Fibroblast of lung (primary cell): Measurements from ENCODE around the gene KCNQ1OT1. TPM values are rescaled to one million over a fixed set of nuclear protein-coding genes. Genes with fewer than 3 reads are reported as not detected.

Experiments used
- DNase-seq, 2 donors: peaks; one replicate each; pipeline versions ENCODE4 v3.0.0 to v3.0.0-alpha.2; 2010; ENCODE audit warnings: low read depth in 2 of 2
- H2AFZ ChIP-seq: 2 replicates; pipeline ENCODE4 v1.5.1; 2012; ENCODE audit warnings: low read length, control low read depth, inconsistent platforms
- H3K27ac ChIP-seq: 2 replicates; pipeline ENCODE4 v1.5.1; 2011; ENCODE audit warnings: low read length, control low read depth; ENCODE audit not compliant: insufficient read depth
- H3K27me3 ChIP-seq: 2 replicates; pipeline ENCODE4 v1.5.1; 2011; ENCODE audit warnings: mild to moderate bottlenecking, low read length; ENCODE audit not compliant: control insufficient read depth, insufficient read depth
- H3K36me3 ChIP-seq: 2 replicates; pipeline ENCODE4 v1.5.1; 2011; ENCODE audit warnings: low read length; ENCODE audit not compliant: control insufficient read depth, insufficient read depth
- H3K4me1 ChIP-seq: 2 replicates; pipeline ENCODE4 v1.5.1; 2011; ENCODE audit warnings: low read length; ENCODE audit not compliant: control insufficient read depth, insufficient read depth; ENCODE audit errors: extremely low read depth
- H3K4me2 ChIP-seq: 2 replicates; pipeline ENCODE4 v1.5.1; 2011; ENCODE audit warnings: low read length, control low read depth; ENCODE audit not compliant: insufficient read depth; ENCODE audit errors: extremely low read depth
- H3K4me3 ChIP-seq, 4 experiments: fragments of 200-600 bp in 1 of 4; sonication (generic) in 1 of 4; replicated peaks in 1 of 4; 2 replicates each; pipeline ENCODE4 v1.5.1; 2011 to 2016; ENCODE audit warnings: low read length in 4 of 4, low read depth in 3 of 4, mild to moderate bottlenecking in 3 of 4, control low read depth in 2 of 4, inconsistent platforms in 1 of 4, mixed read lengths in 1 of 4; ENCODE audit not compliant: insufficient read depth in 1 of 4; ENCODE audit errors: control extremely low read depth in 1 of 4
- H3K79me2 ChIP-seq: 2 replicates; pipeline ENCODE4 v1.5.1; 2012; ENCODE audit warnings: mild to moderate bottlenecking, low read length, inconsistent platforms; ENCODE audit not compliant: control insufficient read depth, insufficient read depth
- H3K9ac ChIP-seq: 2 replicates; pipeline ENCODE4 v1.5.1; 2011; ENCODE audit warnings: mild to moderate bottlenecking, low read length, control low read depth; ENCODE audit not compliant: insufficient read depth
- H3K9me3 ChIP-seq: 2 replicates; pipeline ENCODE4 v1.5.1; 2012; ENCODE audit warnings: low read depth, low read length; ENCODE audit not compliant: control insufficient read depth, insufficient read depth
- H4K20me1 ChIP-seq: 2 replicates; pipeline ENCODE4 v1.5.1; 2011; ENCODE audit warnings: low read length; ENCODE audit not compliant: control insufficient read depth, insufficient read depth; ENCODE audit errors: extremely low read depth
- CTCF ChIP-seq, 2 donors: IDR thresholded peaks in 1 of 2; conservative IDR thresholded peaks in 1 of 2; 1 replicate in 1 of 2; 2 replicates in 1 of 2; pipeline ENCODE4 v1.5.1; 2011 to 2012; ENCODE audit warnings: low read length in 2 of 2, control low read depth in 1 of 2, inconsistent platforms in 1 of 2, low read depth in 1 of 2, mild to moderate bottlenecking in 1 of 2
- EZH2 ChIP-seq: IDR thresholded peaks from 2 replicates; pipeline ENCODE4 v1.5.1; 2012; ENCODE audit warnings: low read length, control low read depth, mild to moderate bottlenecking; ENCODE audit errors: missing control alignments
- polyA plus RNA-seq, 2 donors: library from polyadenylated mRNA; depleted of rRNA in 1 of 2; stranded (reverse) in 1 of 2; unstranded in 1 of 2; fragments of >200 nt; gene quantifications; 2 replicates each; pipeline ENCODE4 v1.2.1, GENCODE V29; 2011 to 2012; ENCODE audit warnings: missing spikeins in 1 of 2
- total RNA-seq: library from RNA; depleted of rRNA; stranded (reverse); fragments of >200 nt; gene quantifications from 2 replicates; pipeline ENCODE4 v1.2.1, GENCODE V29; 2014

The KCNQ1OT1 gene
- total and polyA plus RNA-seq, 2 donors (not counting 1 experiment from before 2014, with no cell fraction given), result 0.11 to 1.8 TPM

- TF ChIP-seq EZH2, result no peak
- TF ChIP-seq CTCF (conservative IDR thresholded peaks at IDR 0.05 in 1 of 2, IDR thresholded peaks at IDR 0.05 in 1 of 2; ENCODE audit: low read depth in 1 of 2, low read length in 2 of 2), result no peak
- H3K9me3 ChIP-seq, result no peaks in the 10 kb centered on the region
Observed at GRCh38 chr11:2663915-2664314, 35.9 kb downstream of the KCNQ1OT1 start.

GRCh38 chr11:2663506-2663905 lies 36.3 kb downstream of the KCNQ1OT1 start:
- H2AFZ ChIP-seq, result no peak overlapping the region

More at GRCh38 chr11:2663915-2664314, 35.9 kb downstream of the KCNQ1OT1 start:
- H4K20me1 ChIP-seq, result no peaks in the 10 kb centered on the region
- no peaks in the 10 kb centered on the region for H3K79me2 ChIP-seq
- no peak overlapping the region for H3K4me3 ChIP-seq
- no peak for DNase-seq
- no peak overlapping the region for H3K4me2 ChIP-seq
- no peak overlapping the region for H3K9ac ChIP-seq
- no peak overlapping the region for H2AFZ ChIP-seq
- no peak overlapping the region for H3K27ac ChIP-seq
- H3K4me1 ChIP-seq, result no peaks in the 10 kb centered on the region
- H3K36me3 ChIP-seq, result no peaks in the 10 kb centered on the region
- no peaks in the 10 kb centered on the region for H3K27me3 ChIP-seq

More at GRCh38 chr11:2663506-2663905, 36.3 kb downstream of the KCNQ1OT1 start:
- H3K79me2 ChIP-seq, result no peaks in the 10 kb centered on the region
- no peak overlapping the region for H3K27ac ChIP-seq
- TF ChIP-seq CTCF (conservative IDR thresholded peaks at IDR 0.05 in 1 of 2, IDR thresholded peaks at IDR 0.05 in 1 of 2; ENCODE audit: low read depth in 1 of 2, low read length in 2 of 2) (no peak), EZH2 (no peak)
- H3K4me3 ChIP-seq, result no peak overlapping the region
- no peaks in the 10 kb centered on the region for H4K20me1 ChIP-seq
- H3K9ac ChIP-seq, result no peak overlapping the region
- H3K27me3 ChIP-seq, result no peaks in the 10 kb centered on the region
- no peak for DNase-seq
- H3K9me3 ChIP-seq, result no peaks in the 10 kb centered on the region
- no peak overlapping the region for H3K4me2 ChIP-seq
- no peaks in the 10 kb centered on the region for H3K36me3 ChIP-seq
- no peaks in the 10 kb centered on the region for H3K4me1 ChIP-seq
